GM19395 (cell line): ENCODE data around the gene RUNX2.
"Not testable (repeated sequence)": the region's sequence is repeated elsewhere in the genome, so short reads cannot be mapped to it uniquely, and the experiment has no call there.

Experiments
- ATAC-seq: cut with Tn5 transposase; IDR thresholded peaks from one replicate; pipeline ENCODE4 v1.9.1; 2021; ENCODE audit warnings: mild to moderate bottlenecking, moderate library complexity; ENCODE audit not compliant: unreplicated experiment

RUNX2 gene

DNA sequence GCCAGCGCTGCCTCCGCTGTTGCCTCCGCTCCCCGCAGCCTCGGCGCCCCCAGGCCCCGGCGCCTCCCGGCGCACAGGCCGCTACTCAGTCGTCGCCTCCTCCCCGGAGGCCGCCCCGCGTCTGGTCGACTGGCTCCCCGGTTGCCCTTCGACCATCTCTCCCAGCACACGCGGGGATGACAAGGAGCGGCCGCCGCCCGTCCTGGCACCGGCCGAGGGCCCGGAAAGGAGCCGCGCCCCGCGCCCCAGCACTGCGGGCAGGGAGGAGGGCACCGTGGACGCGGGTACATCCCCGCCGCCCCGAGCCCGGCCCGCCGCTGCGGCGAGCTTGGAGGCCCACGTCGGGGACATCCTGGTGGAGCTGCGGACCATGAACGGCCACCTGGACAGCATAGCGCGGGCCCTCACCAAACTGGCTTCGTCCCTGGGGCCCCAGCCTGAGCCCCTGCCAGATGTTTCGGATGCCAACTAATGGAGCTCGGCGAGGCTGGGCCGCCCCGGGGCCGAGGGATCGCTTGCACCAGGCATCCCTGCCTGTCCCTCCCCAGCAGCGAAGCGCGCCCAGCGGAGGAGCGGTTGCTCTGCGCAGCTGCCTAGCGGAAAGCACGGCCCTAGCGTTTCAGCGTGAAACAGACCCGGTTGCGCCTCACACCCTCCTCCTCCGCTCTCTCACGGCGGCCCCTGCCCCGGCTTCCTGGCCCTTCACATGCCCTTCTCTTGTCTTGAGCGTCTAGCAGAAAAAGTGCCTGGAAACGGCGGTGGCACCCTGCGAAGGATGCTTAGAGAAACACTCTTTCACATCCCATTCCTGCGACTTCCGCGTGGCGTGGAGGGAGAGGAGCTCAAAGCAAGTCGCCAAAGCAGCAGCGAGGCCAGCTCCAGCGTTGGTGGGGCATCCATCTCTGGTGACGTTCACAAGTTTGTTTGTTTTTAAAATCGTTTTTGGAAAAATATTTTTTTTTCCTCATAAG lies 335.4 kb downstream of the RUNX2 start:
- ATAC-seq: no peak

GRCh38 chr6:45664707-45665106 lies 336.6 kb downstream of the RUNX2 start:
- ATAC-seq: no peak

DNA sequence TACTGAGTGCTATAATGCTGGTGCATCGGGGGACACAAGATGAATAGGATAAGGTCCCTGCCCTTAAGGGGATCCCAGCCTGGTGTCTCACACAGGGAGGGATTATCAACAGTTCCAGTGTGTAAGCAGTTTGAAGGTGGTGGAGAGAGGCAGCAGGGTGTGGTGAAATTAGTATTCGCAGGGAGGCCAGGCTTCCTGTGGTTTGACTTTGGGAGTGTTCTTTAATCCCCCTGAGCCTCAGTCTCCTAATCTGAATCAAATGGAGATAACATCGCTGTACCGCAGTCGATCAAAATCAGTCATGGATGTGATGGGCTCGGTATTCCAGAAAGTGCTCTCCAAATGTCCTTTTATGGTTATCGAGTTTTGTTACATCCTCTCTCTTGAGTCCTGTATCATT lies 337.7 kb downstream of the RUNX2 start:
- no peak for ATAC-seq

- no peak for ATAC-seq
Measured at GRCh38 chr6:45666846-45667245, 338.7 kb downstream of the RUNX2 start.

- ATAC-seq: no peak
Measured at GRCh38 chr6:45667300-45667699, 339.2 kb downstream of the RUNX2 start.

GRCh38 chr6:45667766-45668165 lies 339.6 kb downstream of the RUNX2 start:
- no peak for ATAC-seq

DNA sequence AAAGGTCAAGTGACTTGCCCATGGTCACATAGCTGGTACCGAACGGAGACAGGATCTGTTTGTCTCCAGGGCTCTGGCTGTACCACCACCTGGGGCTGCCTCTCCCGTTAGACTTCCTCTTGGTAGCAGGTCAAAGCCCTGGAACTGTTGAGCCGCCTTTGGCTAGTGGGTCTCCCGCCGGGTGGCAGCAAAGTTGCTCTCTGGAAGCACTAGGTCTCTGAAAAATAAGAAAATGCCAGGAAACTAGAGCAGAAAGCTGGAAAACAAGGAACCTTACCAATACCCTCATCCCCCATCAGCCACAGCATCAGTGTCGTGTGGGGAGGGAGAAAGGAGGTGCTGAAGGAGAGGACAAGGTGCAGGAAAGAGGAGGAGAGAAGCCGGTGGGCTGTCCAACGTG lies 340.6 kb downstream of the RUNX2 start:
- ATAC-seq: no peak

DNA sequence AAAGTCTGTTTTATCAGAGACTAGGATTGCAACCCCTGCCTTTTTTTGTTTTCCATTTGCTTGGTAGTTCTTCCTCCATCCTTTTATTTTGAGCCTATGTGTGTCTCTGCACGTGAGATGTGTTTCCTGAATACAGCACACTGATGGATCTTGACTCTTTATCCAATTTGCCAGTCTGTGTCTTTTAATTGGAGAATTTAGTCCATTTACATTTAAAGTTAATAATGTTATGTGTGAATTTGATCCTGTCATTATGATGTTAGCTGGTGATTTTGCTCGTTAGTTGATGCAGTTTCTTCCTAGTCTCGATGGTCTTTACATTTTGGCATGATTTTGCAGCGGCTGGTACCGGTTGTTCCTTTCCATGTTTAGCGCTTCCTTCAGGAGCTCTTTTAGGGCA lies 345.0 kb downstream of the RUNX2 start:
- ATAC-seq: not testable (repeated sequence)

DNA sequence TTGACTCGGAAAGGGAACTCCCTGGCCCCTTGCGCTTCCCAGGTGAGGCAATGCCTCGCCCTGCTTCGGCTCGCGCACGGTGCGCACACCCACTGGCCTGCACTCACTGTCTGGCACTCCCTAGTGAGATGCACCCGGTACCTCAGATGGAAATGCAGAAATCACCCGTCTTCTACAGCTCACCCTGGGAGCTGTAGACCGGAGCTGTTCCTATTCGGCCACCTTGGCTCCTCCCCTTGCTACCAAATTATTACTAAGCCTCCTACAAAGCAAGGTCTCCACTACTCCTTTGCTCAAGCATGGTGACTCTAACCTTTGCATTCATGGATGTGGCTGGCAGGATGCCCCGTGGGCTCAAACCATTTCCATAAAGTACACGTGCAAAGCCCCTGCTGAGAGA lies 347.0 kb downstream of the RUNX2 start:
- not testable (repeated sequence) for ATAC-seq

DNA sequence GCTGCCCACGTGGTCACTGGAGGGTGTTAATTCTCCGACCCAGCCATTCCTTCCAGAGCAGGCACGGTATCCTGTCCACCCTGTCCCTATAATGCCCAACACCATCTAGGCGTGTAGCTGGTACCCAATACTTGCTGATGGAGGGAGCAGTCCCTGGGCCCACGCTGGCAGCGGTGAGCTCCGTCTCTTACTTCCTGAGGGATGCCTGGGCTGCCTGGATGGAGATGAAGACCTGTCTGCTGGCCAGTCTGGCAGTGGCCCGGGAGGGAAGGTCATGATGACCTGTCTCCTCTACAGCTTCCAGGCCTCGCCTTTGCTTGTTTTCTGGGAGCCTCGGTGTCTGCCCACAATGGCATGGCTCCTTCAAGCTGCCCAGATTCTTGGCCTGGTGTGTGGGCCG lies 347.5 kb downstream of the RUNX2 start:
- no peak for ATAC-seq

DNA sequence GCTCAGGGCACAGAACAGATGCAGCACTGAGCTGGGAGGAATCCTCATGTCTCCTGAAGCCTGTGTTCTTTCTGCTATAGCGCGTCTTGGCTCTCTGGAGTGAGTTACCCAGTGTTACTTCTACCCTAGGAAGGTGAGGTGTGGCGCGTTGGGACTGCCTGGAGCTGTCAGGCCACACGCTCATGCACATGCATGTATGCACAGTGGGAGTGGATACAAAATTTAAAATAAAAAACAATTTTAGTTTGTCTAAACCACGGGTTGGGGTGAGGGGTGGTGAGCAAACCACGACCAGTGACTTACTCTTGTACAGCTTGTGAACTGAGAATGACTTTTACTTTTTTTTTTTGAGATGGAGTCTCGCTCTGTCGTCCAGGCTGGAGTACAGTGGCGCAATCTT lies 348.2 kb downstream of the RUNX2 start:
- ATAC-seq: no peak

DNA sequence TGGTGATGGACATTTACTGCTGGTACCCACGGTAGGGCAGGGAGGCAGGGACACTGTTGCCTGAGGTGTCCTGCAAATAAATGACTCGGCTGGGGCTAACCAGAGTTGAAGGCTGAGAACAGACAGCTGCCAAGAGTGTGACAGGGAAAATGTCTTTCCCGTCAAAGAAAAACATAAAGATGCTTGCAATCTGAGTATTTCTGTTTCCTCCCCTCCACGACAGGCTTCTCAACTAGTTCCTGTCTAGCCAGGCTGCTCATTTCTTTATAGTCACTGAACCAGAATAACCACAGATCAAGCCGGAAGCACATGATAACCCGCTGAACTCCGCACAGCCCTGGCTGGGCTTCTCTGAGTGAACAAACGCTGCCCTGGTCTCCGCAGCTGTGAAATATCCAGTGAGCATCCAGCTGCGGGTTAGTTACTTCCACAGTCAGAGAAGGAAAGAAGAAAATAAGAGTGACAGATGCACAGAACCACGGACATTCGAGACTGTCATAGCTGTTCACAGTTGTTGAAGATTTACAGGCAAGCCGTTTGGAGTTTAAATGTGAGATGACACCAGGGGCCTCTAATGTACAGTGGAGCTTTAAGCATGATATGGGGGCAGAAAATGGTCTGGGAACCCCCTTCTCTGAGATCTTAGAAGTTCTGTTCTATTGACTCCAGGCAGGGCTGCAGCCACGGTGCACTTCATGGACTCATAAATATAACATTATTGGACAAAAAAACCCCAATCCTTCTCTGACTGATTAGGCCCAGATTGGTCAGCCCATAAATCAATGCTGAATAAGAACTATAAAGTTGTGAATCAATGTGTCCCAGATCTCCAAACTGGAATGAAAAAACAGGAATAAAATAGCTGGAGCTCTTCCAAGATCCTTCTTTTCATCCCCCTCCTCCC lies 349.5 kb downstream of the RUNX2 start:
- peak; percentile 72 for ATAC-seq

GRCh38 chr6:45678285-45678607 lies 350.1 kb downstream of the RUNX2 start:
- ATAC-seq: no peak

DNA sequence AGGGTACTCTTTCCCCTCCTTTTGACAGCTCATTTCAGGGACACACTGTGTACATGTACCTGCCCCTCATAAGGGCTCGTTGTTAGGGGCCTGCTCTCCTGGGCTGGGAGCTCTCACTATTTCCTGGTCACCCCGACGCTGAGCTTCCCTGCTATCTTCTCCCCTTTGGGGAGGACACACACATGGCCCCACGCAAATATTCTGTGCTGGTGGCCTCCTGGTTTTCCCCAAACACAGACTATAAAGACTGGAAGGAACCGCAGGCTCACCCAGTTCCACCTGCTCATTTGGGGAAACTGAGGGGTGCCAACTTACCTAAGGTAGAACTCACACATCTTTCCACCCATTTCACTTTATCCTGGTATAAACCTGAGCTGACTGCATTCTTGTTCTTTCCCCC lies 351.0 kb downstream of the RUNX2 start:
- ATAC-seq: no peak

GRCh38 chr6:45679631-45680030 lies 351.5 kb downstream of the RUNX2 start:
- ATAC-seq: no peak

DNA sequence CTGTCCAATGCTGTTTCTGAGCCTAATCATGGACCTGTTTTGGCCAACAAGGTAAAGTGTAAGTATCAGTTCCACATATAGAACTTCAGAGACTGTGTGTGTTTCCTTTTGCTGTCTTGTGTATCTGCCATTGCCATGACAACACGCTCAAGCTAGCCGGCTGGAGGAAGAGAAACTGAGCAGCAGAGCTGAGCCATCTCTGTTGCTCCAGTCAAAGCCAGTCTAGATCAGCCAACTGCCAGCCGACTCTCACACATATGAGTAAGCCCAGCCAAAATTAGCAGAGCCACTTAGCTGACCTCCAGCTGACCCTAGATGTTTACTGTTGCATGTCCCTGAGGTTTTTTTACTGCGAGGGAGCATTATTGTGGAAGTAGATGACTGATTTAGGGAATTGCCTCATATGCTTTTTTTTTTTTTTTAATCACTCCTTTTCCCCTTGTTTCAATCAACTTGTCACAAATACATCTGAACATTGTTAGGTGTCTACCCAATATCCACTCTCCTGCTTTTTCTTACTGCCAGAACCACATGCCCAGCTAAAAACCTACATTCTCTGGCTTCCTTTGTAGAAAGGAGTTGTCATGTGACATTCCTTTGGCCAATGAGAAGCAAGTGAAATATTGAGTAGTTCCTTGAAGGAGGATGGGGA lies 353.9 kb downstream of the RUNX2 start:
- peak; percentile 93 for ATAC-seq

DNA sequence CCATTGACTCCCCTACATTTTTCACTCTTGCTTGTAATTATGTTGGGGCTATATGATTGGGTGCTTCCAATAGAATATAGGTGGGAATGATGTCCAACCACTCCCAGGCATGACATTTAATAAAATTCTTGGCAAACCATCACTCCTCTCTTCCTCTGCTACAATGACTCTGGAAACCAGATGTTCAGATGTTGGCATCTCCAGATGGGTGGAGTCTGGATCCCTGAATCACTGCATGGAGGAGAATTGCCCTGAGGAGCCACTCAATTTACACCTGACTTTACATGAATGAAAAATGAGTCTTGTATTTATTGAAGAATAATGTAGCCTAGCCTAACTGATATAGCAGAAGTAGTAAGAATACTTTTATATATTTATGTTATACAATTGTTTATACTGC lies 356.3 kb downstream of the RUNX2 start:
- no peak for ATAC-seq

GRCh38 chr6:45685076-45685475 lies 356.9 kb downstream of the RUNX2 start:
- no peak for ATAC-seq

DNA sequence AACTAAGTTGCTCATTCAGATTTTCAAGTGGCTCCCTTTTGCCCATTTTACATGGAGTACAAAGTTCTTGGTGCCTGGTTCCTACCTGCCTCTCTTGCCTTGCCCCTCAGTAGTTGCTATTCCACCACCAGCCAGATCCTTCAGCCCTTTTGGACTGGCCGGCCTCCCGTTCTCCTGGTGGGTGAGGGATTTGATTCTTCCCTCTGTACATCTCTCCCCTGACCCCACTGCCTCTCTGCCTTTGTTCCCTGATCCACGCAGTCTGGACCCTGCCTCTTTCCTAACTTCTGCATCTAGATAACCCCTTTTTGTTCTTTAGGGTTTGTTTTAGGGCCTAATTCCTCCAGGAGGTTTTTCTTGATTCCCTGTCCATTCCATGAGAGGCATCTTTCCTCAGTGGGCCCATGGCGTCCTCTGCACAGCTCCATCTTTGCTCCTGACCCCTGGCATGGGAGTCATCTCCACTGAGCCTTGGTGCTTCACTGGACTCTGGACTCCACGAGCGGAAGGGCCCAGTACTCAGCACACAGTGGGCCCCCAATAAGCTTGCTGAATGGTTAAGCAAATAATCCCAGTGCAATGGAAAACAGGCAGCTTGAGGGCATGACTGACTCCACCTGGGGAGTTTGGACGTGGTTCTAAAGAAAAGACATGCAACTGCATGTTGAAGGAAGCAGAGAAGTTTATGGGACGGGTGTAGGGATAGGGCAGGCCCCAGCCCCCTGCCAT lies 358.9 kb downstream of the RUNX2 start:
- ATAC-seq: peak; percentile 33

DNA sequence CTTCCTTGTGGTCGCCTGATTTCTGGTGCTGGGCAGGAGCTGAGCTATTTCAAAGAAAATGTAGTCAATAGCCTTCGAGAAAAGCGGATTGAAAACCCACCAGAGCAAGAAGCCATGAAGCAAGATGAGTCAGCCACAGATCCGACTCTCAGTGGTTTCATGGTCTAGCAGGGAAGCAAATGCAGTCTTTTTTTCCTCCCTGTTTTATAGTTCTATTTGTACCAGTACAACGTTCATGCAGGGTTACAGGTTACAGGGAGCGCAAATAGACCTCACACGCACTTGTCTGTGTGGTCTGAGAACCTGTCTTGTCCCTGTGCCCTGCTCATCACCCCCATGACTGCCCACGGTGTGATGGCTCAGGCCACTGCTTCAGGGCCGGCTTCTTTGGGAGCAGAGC lies 359.4 kb downstream of the RUNX2 start:
- ATAC-seq: peak; percentile 91

GRCh38 chr6:45688180-45688579 lies 360.1 kb downstream of the RUNX2 start:
- ATAC-seq: no peak
